HG03280 (cell line): ENCODE data around the gene SETDB1.
"Not testable (repeated sequence)": the region's sequence is repeated elsewhere in the genome, so short reads cannot be mapped to it uniquely, and the experiment has no call there.

Experiments
- ATAC-seq: cut with Tn5 transposase; IDR thresholded peaks from one replicate; pipeline ENCODE4 v1.9.1; 2021; ENCODE audit warnings: mild to moderate bottlenecking, moderate library complexity; ENCODE audit not compliant: unreplicated experiment

SETDB1 gene

DNA sequence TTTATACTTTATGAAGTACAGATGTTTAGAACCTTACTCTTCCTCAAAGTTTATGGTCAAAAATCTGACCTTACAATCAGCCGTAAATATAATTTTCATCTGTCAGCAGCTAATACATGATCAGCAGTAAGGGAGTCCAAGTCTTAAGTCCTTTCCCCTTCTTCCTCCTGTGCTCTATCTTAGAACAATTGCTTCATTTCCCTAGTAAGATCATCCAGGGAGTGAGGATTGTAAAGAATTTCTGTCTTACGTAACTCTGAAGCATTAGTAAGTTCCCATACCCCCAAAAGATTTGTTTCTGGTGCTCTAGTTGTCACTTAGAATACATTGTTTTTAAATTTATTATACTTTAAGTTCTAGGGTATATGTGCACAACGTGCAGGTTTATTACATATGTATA, 2.1 kb downstream of the SETDB1 start:
- no peak for ATAC-seq

DNA sequence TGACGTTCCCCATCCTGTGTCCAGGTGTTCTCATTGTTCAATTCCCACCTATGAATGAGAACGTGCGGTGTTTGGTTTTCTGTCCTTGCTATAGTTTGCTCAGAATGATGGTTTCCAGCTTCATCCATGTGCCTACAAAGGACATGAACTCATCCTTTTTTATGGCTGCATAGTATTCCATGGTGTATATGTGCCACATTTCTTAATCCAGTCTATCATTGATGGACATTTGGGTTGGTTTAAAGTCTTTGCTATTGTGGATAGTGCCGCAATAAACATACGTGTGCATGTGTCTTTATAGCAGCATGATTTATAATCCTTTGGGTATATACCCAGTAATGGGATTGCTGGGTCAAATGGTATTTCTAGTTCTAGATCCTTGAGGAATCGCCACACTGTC, 2.6 kb downstream of the SETDB1 start:
- not testable (repeated sequence) for ATAC-seq

DNA sequence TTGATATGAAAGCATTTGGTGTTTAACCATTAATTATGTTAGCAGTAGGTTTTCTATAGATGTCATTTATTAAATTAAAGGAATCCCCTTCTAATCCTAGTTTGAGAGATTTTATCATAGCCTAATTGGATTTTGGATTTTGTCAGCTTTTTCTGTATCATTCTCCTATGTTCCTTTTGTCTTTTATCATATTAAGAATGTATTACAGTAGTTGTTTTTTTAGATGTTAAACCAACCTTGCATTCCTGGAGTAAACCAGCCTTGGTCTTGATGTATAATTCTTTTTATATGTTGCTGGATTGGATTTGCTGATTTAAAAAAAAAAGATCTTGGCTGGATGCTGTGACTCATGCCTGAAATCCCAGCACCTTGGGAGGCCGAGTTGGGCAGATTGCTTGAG, 5.6 kb downstream of the SETDB1 start:
- ATAC-seq = no peak

DNA sequence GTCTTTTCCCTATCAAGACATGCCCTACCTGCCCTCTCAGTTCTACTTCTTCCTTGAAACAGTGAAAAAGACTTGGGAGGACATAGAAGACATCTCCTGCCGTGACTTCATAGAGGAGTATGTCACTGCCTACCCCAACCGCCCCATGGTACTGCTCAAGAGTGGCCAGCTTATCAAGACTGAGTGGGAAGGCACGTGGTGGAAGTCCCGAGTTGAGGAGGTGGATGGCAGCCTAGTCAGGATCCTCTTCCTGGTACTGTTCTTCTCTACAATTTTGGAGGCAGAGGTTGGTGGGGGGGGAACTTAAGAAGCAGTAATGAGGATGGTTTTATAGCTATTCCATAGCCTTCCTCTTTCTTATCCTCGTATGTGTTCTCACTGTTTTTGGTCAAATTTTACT, 18.7 kb downstream of the SETDB1 start:
- ATAC-seq = no peak

DNA sequence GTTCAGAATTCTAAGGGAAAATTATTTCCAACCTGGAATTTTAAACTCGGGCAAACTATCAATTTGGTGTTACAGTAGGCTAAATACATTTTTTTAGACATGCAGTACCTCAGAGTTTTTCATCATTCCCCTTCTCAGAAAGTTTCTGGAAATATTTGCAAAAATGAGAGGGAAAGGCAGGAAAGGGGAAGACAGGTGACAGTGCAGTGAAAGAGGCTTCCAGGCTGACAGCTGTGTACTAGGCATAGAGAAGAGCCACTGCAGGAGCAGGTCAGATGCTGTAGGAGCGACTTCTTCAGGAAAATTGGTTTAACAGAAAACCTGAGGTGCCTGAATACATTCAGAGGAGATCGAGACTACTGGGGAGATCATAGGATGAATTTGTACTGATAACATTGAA, 28.5 kb downstream of the SETDB1 start:
- ATAC-seq = no peak

DNA sequence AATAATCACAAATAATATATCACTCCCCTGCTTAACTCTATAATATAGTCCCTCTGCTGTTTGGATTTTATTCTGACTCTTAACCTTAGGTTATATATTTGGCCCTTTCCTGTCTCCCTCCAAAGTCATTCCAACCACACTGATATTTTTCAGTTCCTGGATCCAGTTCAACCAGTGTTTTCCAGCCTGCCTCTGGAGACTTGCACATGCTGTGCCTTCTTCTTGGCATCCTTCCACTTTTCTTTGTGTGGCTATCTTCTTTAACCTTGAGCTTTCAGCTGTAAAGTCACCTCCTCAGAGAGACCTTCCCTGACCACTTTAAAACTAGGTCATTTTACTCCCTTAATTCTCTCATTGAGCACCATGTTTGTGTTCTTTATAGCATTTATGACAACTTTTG, 29.1 kb downstream of the SETDB1 start:
- no peak for ATAC-seq

DNA sequence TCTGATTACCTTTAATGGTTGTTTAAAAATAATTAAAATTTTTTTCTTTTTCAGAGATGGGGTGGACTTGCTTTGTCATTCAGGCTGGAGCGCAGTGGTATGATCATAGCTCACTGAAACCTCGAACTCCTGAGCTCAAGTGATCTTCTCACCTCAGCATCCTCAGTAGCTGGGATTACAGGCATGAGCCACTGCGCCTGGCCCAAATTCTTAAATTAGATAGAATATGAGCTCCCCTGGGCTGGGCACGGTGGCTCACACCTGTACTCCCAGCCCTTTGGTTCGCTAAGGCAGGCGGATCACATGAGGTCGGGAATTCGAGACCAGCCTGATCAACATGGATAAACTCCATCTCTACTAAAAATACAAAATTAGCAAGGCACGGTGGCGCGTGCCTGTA, 31.5 kb downstream of the SETDB1 start:
- no peak for ATAC-seq

DNA sequence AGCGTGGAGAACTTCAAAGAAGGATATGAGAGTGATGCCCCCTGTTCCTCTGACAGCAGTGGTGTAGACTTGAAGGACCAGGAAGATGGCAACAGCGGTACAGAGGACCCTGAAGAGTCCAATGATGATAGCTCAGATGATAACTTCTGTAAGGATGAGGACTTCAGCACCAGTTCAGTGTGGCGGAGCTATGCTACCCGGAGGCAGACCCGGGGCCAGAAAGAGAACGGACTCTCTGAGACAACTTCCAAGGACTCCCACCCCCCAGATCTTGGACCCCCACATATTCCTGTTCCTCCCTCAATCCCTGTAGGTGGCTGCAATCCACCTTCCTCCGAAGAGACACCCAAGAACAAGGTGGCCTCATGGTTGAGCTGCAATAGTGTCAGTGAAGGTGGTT, 34.5 kb downstream of the SETDB1 start:
- no peak for ATAC-seq

DNA sequence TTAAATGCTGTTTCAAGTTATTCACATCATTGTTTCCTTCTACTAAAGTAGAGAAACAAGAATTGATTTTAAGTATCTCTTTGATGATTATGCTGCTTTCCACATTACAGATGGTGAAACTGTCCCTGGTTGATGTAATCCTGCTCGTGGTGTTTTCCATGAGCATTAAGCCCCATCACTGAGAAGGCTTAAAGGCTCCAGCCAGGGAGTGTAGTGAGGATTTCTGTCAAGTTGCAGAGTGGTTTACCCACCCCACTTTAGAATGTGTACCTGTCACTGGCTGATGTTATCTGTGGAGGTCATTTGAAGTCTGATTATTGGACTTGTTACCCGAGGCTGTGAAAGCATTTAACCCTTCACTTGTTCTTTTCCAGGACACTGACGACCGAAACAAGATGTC, 35.6 kb downstream of the SETDB1 start:
- no peak for ATAC-seq

DNA sequence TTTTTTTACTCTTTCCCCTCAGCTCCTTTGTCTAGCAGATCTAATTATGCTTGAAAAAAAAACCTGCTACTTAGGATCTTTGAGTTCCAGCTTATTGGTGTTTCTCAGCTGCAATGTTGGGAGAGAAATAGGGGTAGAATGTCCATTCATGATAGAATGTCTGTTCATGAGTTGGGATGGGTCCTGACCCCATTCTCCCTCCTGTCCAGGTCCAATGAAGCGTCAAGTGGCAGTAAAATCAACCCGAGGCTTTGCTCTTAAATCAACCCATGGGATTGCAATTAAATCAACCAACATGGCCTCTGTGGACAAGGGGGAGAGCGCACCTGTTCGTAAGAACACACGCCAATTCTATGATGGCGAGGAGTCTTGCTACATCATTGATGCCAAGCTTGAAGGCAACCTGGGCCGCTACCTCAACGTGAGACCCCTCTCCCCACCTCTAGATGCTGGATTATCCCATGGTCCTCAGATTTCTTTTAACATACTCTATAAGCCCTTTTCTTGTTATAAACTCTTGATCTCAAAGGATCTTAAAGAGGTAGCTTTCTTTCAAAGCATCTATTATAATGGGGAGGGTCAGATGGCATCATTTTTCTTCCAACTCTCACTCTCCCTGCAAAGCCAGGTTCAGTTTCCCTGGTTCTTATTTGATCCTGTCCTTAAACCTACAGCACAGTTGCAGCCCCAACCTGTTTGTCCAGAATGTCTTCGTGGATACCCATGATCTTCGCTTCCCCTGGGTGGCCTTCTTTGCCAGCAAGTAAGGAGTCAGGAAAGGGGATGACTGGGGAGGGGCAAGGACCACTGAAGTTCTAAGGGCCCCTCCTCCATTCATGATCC, 37.4 kb downstream of the SETDB1 start:
- no peak for ATAC-seq

DNA sequence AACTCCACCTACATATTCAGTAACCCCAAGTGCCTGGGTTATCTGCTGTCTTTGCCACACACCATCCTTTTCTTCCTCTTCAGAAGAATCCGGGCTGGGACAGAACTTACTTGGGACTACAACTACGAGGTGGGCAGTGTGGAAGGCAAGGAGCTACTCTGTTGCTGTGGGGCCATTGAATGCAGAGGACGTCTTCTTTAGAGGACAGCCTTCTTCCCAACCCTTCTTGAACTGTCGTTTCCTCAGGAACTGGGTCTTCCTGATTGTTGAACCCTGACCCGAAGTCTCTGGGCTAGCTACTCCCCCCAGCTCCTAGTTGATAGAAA, 38.0 kb downstream of the SETDB1 start:
- no peak for ATAC-seq

DNA sequence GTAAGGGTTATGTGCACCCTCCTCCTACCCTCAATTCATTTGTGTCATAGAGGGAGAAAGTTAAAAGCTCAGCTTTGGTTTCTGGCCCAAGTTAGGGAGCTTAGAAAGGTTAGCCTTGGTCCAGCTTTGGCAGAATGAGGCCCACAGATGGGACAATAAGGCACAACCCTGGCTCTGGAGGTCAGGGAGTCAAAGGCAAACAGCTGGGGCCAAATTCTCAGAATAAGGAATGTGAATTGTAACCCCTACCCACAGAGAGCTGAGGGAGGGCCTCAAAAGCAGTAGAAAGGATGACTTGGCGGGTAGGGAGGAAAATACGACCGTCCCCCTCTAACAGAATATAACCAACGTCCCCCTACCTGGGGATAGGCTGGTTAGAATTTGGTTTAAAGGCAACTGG, 39.4 kb downstream of the SETDB1 start:
- no peak for ATAC-seq

DNA sequence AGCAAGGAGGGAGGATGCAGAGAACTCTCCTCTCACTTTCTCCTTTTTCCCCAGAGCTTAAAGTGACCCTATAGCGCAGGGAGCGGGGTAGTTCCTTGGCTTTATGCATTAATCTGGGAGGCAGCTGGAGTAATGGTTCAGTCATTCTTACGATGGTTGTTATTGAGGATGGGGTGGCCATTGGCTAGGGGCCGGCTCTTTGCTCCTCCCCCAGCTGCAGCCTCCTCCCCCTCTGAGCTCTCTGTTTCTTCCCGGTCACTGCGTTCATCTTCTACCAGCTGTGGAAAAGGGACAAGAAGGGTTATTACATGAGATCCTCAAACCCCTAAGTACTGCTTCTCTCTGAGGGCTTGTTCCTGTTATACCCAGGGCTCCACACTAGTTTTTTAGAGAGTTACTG, 39.8 kb downstream of the SETDB1 start:
- ATAC-seq = no peak

DNA sequence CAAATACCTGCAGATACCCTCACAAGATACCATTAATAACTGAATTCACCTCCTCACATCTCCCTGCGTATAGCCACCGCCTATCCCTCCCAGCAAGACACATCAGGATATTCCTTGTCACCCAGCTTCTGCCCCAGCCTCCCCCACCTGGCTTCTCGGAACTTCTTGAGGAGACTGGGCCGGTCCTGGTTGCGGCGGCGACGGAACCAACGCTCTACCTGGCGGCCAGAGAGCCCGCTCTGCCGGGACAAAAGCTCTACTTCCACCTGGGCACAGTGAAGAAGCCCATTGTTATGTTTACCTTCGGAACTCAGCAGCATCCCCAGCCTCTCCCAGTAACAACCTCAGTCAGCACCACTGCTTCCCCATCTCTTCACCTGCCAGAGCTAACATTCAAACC, 41.8 kb downstream of the SETDB1 start:
- no peak for ATAC-seq

DNA sequence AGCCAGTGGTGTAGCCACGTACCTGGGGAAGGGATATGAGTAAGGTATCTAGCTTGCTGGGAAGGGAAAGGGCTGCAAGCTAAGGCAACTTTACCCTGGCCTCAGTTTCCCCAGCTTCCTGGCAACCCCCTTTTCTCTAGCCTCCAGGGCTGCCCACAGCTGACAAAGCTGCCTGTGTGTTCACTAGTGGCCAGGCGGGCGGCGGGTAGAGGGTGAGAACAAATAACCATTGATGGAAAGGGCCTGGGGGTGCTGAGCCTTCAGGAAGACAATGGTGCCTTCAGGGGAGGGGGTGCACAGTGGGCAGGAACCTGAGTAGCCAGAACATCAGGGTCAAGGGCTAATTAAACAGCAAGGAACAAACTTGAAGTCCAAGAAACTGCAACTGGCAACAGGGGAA, 42.3 kb downstream of the SETDB1 start:
- ATAC-seq = no peak

DNA sequence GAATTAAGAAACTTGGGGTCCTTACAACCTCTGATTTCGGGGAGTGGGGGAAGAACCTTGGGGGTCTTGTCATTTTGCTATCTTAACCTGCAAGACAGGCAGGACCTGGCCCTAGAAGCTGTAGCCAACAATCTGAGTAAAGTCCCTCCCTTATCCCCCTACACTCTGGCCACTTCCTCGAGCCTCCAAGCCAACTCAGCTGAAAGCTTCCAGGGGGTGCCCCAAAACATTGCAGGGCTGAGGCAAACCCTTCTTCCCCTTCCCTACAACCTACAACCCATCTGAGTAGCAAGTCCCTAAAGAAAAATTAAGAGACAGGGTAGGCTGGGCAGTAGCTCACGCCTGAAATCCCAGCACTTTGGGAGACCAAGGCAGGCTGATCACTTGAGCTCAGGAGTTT, 43.5 kb downstream of the SETDB1 start:
- no peak for ATAC-seq

DNA sequence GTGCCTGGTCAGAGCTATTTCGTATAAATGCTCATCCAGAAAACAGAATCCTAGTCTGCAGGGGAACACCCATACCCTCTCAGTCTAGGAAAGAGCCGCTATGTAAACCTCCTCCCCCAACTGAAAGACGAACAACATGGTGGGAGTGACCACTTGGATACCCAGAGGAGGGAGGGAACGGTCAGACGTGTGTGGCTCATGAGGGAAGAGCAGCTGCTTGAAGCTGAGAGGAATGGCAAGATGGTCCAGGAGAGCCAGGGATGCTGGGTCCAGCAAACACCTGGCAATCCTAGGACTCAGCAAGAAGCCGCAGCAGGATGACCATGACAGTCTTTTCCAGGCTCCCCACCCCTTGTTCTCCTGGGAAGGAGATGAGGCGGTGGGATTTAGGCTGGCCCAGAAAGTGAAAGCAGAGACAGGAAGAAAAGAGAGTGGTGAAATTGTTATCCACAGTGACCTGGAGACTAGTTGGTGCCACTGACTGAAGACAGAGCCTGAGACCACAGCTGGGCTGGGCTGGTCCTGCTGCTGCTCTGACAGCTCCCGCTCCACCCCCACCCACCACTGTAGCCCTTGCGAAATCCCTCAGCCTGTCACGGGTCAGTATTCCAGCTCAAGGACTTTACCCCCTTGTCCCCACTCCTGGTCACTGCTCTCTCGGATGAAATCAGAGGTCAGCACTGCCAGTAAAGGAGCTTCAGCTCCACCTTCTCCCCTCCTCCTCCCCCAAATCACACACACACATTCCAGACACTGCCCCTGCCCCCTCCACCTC, 44.8 kb downstream of the SETDB1 start:
- ATAC-seq = no peak

DNA sequence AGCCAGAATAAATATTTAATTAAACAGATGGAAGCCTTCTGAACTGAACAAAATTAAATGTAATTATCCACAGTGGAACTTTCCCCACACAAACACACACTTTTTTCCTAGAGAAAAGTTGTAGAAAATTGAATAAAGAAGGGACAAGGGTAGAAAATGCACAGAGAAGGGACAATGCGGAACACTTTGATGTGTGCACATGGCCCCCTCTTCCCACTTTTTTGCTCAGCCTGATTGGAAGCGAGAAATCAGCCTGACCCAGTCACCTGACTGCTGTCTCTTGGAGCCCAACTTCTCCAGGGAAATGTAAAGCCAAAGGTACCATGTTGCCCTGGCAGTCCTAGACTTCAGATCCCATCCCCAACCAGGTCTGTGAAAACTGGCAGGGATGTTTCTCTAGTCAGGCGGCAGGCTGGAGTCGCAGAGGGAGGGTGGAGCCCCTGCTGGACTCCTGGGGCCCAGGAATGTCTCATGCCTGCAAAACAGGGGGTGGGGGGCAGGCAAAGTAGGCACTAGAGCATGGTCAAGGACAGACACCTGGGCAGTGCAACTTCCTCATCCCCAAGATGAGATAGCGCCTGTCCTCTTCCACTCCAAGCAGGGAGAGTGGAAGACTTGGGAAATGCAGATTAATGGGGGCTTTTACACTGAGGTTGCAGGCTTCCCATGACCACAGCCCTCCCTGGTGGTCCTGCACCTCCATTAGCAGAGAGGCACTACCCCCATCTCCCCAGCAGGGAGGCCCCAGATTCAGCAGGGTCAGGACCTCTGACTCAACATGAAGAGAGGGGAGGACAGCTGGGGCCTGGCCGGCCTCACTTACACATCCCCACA, 45.6 kb downstream of the SETDB1 start:
- no peak for ATAC-seq

DNA sequence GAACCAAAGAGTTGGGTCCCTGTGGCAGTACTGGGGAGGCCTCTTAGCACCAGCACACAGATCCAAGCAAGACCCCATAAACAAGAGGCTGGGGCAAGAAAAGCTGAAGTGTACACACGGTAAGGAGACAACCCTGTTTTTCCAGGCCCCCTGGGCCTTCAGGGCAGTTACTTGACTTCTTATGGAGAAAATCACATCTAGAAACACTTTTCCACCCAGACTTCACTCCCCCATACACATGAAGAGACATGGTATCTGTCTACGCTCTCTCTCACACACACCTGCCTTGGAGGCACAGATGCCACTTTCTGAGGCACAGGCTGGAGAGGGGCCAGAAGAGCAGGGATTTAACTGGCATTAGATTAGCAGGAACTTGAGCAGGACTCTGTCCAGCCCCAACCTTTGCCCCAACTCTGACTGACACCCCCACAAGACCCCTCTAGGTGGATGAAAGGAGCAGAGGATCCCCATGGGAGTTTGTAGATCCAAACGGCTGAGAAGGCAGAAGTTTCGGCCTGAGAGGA, 46.3 kb downstream of the SETDB1 start:
- no peak for ATAC-seq

DNA sequence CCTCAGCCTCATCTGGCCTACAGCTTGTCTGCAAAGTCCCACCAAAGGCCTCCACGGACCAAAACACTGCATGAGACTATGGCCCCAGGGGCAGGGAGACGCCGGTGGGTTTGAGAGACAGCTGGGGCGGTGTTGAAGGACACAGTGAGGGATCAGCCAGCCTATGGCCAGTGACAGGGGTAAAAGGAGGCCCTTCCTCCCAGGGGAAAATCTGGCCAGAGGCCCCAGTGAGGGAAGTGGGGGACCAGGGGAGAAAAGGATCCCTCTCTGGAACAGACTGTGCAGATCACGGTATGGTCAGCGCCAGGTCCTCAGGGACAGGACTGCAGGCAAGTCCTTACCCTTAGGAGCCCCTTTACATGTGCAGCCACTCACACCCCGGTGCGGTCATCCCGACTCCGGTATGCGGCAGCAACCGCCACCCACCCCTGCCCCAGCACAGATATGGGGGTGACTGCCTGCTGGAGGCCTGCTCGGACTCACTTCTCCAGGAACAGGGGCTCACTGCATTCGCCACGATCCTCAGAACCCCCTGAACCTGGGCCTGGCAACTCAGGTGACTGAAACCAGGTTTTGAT, 47.2 kb downstream of the SETDB1 start:
- ATAC-seq = no peak
